HFF-Myc (cell line): ENCODE data around the gene NUP155.
A peak's percentile ranks its signal among the peaks of the same experiment; 100 is the strongest.
"Not testable (repeated sequence)": the region's sequence is repeated elsewhere in the genome, so short reads cannot be mapped to it uniquely, and the experiment has no call there.

Experiments used
- DNase-seq: peaks from one replicate; pipeline ENCODE4 v3.0.0-alpha.2; 2011; ENCODE audit warnings: low read depth; ENCODE audit errors: extremely low read depth
- H3K4me3 ChIP-seq: replicated peaks from 2 replicates; pipeline ENCODE4 v1.5.1; 2011; ENCODE audit warnings: low read depth, mild to moderate bottlenecking, control low read depth, low read length
- CTCF ChIP-seq: IDR thresholded peaks from 2 replicates; pipeline ENCODE4 v1.5.1; 2012; ENCODE audit warnings: mild to moderate bottlenecking, low read depth, low read length, control low read depth; ENCODE audit errors: missing control alignments

NUP155 gene

GRCh38 chr5:37275511-37275910 lies 95.4 kb downstream of the NUP155 start:
- no peak overlapping the region for H3K4me3 ChIP-seq
- TF ChIP-seq CTCF: no peak
- no peak for DNase-seq

- H3K4me3 ChIP-seq: no peak overlapping the region
- DNase-seq: no peak
- TF ChIP-seq CTCF: no peak
Measured at GRCh38 chr5:37272511-37272910, 98.4 kb downstream of the NUP155 start.

GRCh38 chr5:37268100-37268499 lies 102.8 kb downstream of the NUP155 start:
- not testable (repeated sequence) for DNase-seq, H3K4me3 ChIP-seq

- no peak for DNase-seq
- no peak overlapping the region for H3K4me3 ChIP-seq
- TF ChIP-seq CTCF: no peak
Measured at GRCh38 chr5:37255774-37256358, 115.0 kb downstream of the NUP155 start.

GRCh38 chr5:37254581-37254980 lies 116.3 kb downstream of the NUP155 start:
- DNase-seq: no peak
- no peak overlapping the region for H3K4me3 ChIP-seq
- TF ChIP-seq CTCF: no peak

- TF ChIP-seq CTCF: no peak
- DNase-seq: no peak
- H3K4me3 ChIP-seq: no peak overlapping the region
Measured at GRCh38 chr5:37251665-37252064, 119.2 kb downstream of the NUP155 start.

GRCh38 chr5:37249815-37250164 lies 121.1 kb downstream of the NUP155 start:
- TF ChIP-seq CTCF: no peak

More at GRCh38 chr5:37249815-37250164, 121.1 kb downstream of the NUP155 start:
- peak overlapping the region; percentile 80 for H3K4me3 ChIP-seq
- DNase-seq: no peak
